Nephron progenitor cell (in vitro differentiated cells): Measurements from ENCODE around the gene KLHDC8B.
A peak's percentile ranks its signal among the peaks of the same experiment; 100 is the strongest.

Experiments
- DNase-seq: peaks from one replicate; pipeline ENCODE4 v3.0.0; 2021
- H3K27ac Mint-ChIP-seq: 2 replicates; pipeline ENCODE4 v1.8.0; 2021; ENCODE audit warnings: mild to moderate bottlenecking, moderate library complexity, mixed read lengths
- H3K27me3 Mint-ChIP-seq: 2 replicates; pipeline ENCODE4 v1.8.0; 2021; ENCODE audit warnings: mild to moderate bottlenecking, low read depth, mixed read lengths; ENCODE audit not compliant: poor library complexity
- H3K36me3 Mint-ChIP-seq: 2 replicates; pipeline ENCODE4 v1.8.0; 2021; ENCODE audit warnings: low read depth, mixed read lengths
- H3K4me1 Mint-ChIP-seq: 2 replicates; pipeline ENCODE4 v1.8.0; 2021; ENCODE audit warnings: mixed read lengths
- H3K4me3 Mint-ChIP-seq: 2 replicates; pipeline ENCODE4 v1.8.0; 2021; ENCODE audit warnings: mild to moderate bottlenecking, moderate library complexity, mixed read lengths
- H3K9me3 Mint-ChIP-seq: 2 replicates; pipeline ENCODE4 v1.8.0; 2021; ENCODE audit warnings: mild to moderate bottlenecking, moderate library complexity, mixed read lengths
- TF ChIP-seq, protein P1 (sequence below): fragments of 200-600 bp; sonication (generic); IDR thresholded peaks from 2 replicates; pipeline ENCODE4 v1.5.0; 2021; ENCODE audit warnings: antibody characterized with exemption

The KLHDC8B gene

DNA sequence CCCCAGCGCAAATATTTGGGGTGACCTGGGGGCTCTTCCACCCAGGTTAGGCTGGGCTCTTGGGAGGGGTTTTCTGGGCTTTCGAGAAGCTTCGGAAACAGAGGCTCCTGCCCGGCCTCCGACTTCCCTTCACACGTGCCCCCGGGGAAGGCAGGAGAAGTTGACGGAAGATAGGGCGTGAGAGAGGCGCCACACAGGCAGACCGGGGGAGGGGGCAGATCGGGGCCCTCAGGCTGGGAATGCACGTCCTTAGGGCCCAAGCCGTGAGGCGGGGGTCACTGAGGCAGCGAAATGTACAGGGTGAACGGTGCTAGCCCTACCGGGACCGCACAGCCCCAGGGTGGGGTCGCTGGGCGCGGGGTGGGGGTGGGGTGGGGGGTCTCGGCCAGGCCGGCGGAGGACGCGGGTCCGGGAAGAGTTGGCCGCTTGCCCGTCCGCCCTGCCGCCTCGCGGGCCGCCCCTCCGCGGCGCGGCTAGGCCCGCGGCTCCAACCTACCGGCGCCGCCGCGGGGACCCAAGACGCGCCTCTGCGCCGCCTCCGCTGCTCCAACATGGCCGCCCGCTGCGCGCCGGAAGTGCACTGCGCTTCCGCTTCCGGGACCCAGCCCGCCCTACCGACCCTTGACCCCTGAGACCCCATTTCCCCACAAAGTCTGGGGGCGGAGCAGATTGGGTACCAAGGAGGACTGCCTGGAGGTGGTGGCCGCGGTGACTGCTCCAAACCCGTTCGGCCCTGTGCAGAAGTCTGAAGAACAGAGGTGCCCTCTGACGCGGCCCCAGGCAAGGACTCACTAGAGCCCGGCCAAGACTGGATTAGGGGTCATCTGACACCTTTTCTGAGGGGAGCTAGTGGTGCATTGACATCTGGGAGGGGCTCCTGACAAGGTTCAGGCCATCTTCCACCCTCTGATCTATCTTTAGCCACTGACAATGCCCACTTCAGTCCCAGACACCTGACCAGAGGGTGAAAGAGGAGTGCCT, 5.3 kb upstream of the KLHDC8B start, which contains the start of gene CCDC71:
Gene CCDC71, minus strand, starts transcription at position 561 of the 981 bp plus-strand sequence. CDS start 2,123 bp downstream, outside the sequence.
- H3K4me3 Mint-ChIP-seq, result peak within 1 kb of the TSS; percentile 95
- H3K27me3 Mint-ChIP-seq, result peaks cover 14% of the 10 kb centered on the region
- peak within 1 kb of the TSS; percentile 80 for H3K27ac Mint-ChIP-seq
- no peaks in the 10 kb centered on the region for H3K9me3 Mint-ChIP-seq
- H3K36me3 Mint-ChIP-seq, result peaks cover 16% of the 10 kb centered on the region
- DNase-seq, result peak; percentile 73
- peaks cover 28% of the 10 kb centered on the region for H3K4me1 Mint-ChIP-seq
- TF ChIP-seq, protein P1, sequence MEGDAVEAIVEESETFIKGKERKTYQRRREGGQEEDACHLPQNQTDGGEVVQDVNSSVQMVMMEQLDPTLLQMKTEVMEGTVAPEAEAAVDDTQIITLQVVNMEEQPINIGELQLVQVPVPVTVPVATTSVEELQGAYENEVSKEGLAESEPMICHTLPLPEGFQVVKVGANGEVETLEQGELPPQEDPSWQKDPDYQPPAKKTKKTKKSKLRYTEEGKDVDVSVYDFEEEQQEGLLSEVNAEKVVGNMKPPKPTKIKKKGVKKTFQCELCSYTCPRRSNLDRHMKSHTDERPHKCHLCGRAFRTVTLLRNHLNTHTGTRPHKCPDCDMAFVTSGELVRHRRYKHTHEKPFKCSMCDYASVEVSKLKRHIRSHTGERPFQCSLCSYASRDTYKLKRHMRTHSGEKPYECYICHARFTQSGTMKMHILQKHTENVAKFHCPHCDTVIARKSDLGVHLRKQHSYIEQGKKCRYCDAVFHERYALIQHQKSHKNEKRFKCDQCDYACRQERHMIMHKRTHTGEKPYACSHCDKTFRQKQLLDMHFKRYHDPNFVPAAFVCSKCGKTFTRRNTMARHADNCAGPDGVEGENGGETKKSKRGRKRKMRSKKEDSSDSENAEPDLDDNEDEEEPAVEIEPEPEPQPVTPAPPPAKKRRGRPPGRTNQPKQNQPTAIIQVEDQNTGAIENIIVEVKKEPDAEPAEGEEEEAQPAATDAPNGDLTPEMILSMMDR, result no peak

GRCh38 chr3:49166752-49167556, 4.4 kb upstream of the KLHDC8B start:
- DNase-seq, result no peak
- no peaks in the 10 kb centered on the region for H3K9me3 Mint-ChIP-seq
- peaks cover 16% of the 10 kb centered on the region for H3K36me3 Mint-ChIP-seq
- H3K27me3 Mint-ChIP-seq, result peaks cover 14% of the 10 kb centered on the region
- no peak overlapping the region for H3K27ac Mint-ChIP-seq
- H3K4me3 Mint-ChIP-seq, result peak overlapping the region; percentile 86
- TF ChIP-seq, protein P1, result no peak
- peaks cover 34% of the 10 kb centered on the region for H3K4me1 Mint-ChIP-seq

DNA sequence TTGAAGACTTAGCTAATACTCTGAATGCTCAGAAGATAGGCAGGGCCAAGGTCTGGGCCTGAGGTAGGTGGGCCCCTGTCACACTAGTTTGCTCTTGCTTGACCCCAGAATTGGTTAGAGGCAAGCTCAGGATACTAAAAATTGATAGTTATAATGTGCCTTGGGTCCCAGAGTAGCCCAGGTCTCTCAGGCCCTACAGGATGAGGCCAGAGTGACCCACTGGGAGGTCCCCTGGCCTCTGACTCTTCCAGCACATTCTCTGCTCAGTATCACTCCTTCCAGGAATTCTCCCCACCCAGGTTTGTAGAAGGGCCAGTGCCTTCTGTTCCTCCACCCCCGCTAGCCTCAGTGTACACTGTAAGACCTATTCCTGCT, 667 bp upstream of the KLHDC8B start:
- no peaks in the 10 kb centered on the region for H3K9me3 Mint-ChIP-seq
- H3K27me3 Mint-ChIP-seq, result peaks cover 14% of the 10 kb centered on the region
- DNase-seq, result no peak
- TF ChIP-seq, protein P1, result no peak
- H3K36me3 Mint-ChIP-seq, result peaks cover 6% of the 10 kb centered on the region
- no peak overlapping the region for H3K27ac Mint-ChIP-seq
- peaks cover 57% of the 10 kb centered on the region for H3K4me1 Mint-ChIP-seq
- H3K4me3 Mint-ChIP-seq, result peak overlapping the region; percentile 91

- peak overlapping the region; percentile 84 for H3K27ac Mint-ChIP-seq
- no peak for DNase-seq
- TF ChIP-seq, protein P1, result no peak
- H3K4me3 Mint-ChIP-seq, result peak overlapping the region; percentile 91
- H3K27me3 Mint-ChIP-seq, result peaks cover 14% of the 10 kb centered on the region
- no peaks in the 10 kb centered on the region for H3K9me3 Mint-ChIP-seq
- peaks cover 6% of the 10 kb centered on the region for H3K36me3 Mint-ChIP-seq
- H3K4me1 Mint-ChIP-seq, result peaks cover 57% of the 10 kb centered on the region
Measured at GRCh38 chr3:49171775-49172500, 540 bp downstream of the KLHDC8B start.

DNA sequence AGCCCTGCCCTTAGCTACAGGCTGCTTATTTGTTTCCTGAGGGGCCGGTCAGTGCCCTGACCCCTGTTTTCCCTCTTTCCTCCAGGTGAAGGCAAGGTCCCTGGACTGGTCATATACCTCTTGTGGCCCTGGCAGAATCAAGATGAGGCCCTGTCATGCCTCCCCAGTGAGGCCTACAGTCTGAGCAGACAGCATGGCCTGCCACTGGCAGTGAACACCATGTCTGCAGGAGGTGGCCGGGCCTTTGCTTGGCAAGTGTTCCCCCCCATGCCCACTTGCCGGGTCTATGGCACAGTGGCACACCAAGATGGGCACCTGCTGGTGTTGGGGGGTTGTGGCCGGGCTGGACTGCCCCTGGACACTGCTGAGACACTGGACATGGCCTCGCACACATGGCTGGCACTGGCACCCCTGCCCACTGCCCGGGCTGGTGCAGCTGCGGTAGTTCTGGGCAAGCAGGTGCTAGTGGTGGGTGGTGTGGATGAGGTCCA, 1.2 kb downstream of the KLHDC8B start:
- peaks cover 57% of the 10 kb centered on the region for H3K4me1 Mint-ChIP-seq

More for the DNA sequence above, 1.2 kb downstream of the KLHDC8B start:
- peak overlapping the region; percentile 29 for H3K27ac Mint-ChIP-seq
- peak overlapping the region; percentile 91 for H3K4me3 Mint-ChIP-seq
- H3K9me3 Mint-ChIP-seq, result no peaks in the 10 kb centered on the region
- no peak for DNase-seq
- TF ChIP-seq, protein P1, result no peak
- H3K27me3 Mint-ChIP-seq, result peaks cover 12% of the 10 kb centered on the region
- peaks cover 6% of the 10 kb centered on the region for H3K36me3 Mint-ChIP-seq
